ENCODE data around the gene LGR4. TPM values are rescaled to one million over a fixed set of nuclear protein-coding genes. Genes with fewer than 3 reads are reported as not detected.
"Not testable (repeated sequence)": the region's sequence is repeated elsewhere in the genome, so short reads cannot be mapped to it uniquely, and the experiment has no call there.

LGR4 gene
- total RNA-seq, 1 donor from 2014 or later, result not detected

DNA sequence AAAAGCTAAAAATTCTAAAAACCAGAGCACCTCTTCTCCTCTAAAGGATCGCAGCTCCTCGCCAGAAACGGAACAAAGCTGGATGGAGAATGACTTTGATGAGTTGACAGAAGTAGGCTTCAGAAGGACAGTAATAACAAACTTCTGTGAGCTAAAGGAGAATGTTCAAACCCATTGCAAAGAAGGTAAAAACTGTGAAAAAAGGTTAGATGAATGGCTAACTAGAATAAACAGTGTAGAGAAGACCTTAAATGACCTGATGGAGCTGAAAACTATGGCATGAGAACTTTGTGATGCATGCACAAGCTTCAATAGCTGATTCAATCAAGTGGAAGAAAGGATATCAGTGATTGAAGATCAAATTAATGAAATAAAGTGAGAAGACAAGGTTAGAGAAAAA, 150.4 kb downstream of the LGR4 start:
- H3K27me3 Mint-ChIP-seq; H3K36me3 Mint-ChIP-seq (ENCODE audit: low read depth); H3K9me3 Mint-ChIP-seq; H3K4me3 Mint-ChIP-seq; intact Hi-C loops (cut with micrococcal nuclease); H3K27ac Mint-ChIP-seq; H3K4me1 Mint-ChIP-seq; DNase-seq: not testable (repeated sequence)

DNA sequence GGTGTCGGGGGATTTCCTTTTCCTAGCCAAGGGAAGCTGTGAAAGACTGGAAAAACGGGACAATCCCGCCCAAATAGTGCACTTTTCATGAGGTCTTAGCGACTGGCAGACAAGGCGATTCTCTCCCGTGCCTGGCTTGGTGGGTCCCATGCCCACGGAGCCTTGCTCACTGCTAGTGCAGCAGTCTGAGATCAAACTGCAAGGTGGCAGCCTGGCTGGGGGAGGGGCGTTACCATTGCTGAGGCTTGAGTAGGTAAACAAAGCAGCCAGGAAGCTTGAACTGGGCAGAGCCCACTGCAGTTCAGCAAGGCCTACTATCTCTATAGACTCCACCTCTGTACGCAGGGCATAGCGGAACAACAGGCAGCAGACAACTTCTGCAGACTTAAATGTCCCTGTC, 151.2 kb downstream of the LGR4 start:
- intact Hi-C loops (cut with micrococcal nuclease); DNase-seq; H3K4me3 Mint-ChIP-seq; H3K4me1 Mint-ChIP-seq; H3K9me3 Mint-ChIP-seq; H3K27ac Mint-ChIP-seq; H3K36me3 Mint-ChIP-seq (ENCODE audit: low read depth); H3K27me3 Mint-ChIP-seq: not testable (repeated sequence)

DNA sequence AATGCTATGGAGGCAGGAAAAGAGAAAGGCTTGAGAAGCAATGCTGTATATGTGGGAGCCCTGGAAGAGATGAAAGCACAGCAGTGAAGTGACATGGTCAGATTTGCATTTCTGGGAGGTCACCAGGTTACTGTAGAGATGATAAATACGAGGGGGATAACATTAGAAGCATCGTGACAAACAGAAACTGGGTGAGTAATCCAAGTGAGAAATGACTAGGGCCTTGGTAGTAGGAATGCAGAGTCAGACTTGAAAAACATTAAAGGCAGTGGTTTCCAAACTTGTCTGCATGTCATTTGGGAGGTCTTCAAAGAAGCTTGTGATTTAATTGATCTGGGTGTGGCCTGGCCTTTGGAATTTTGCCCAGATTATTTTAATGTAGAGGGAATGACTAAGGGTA, 153.5 kb downstream of the LGR4 start:
- Mint-ChIP-seq H3K27me3 (no peaks in the 10 kb centered on the region), H3K4me1 (peaks cover 8% of the 10 kb centered on the region), H3K36me3 (ENCODE audit: low read depth) (no peaks in the 10 kb centered on the region), H3K27ac (no peak overlapping the region), H3K4me3 (no peak overlapping the region), H3K9me3 (no peaks in the 10 kb centered on the region)
- intact Hi-C loops (cut with micrococcal nuclease), result loop anchor here (1.0 to 2.0 kb wide), 4 partner anchors 18 to 187 kb away; partner anchors contain the start of genes CCDC34 and LIN7C
- no peak for DNase-seq

DNA sequence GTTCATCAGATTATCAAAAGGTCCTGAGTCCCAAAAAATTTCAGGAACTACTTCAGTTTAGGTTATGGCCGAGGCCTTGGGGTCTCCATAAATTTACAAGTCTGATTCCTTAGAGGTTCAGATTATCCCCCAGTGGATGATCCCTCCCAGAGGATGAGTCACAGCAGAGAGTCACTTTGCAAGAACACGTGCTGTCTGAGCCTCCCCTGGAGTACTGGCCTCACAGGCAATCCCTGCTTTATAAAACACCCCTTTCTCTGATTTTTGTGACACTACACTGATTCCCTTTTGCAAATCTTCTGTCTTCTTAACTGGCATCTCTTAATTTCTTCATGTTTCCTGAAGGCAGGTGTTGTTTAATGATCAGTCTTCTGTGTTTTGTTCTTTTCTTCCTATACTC, 154.8 kb downstream of the LGR4 start:
- Mint-ChIP-seq H3K27ac (no peak overlapping the region), H3K4me3 (no peak overlapping the region)

More for the DNA sequence above, 154.8 kb downstream of the LGR4 start:
- intact Hi-C loops (cut with micrococcal nuclease), result loop anchor here (2.0 kb wide), 1 partner anchor 71 kb away; no protein-coding TSS in a partner anchor
- Mint-ChIP-seq H3K27me3 (peaks cover under 1% of the 10 kb centered on the region), H3K4me1 (peaks cover 8% of the 10 kb centered on the region), H3K9me3 (no peaks in the 10 kb centered on the region), H3K36me3 (ENCODE audit: low read depth) (no peaks in the 10 kb centered on the region)
- DNase-seq, result no peak

Other genes with a start within 250 kb of the LGR4 start
- gene CCDC34, start 109.6 kb downstream of the LGR4 start, total RNA-seq, result 10.1 and 12.7 TPM in 2 replicates
- 35.9 and 36.4 TPM in 2 replicates for gene LIN7C, start 34.0 kb upstream of the LGR4 start, total RNA-seq
- gene BDNF, start 227.7 kb upstream of the LGR4 start, total RNA-seq, result not detected in 2 replicates

Data from activated CD4-positive, alpha-beta T cell treated with anti-CD3 and anti-CD28 coated beads, Interleukin-2, amount 10 ng/mL, durations not matched to agents 24 days and 14 days (primary cell).